SK-N-MC (cell line): ENCODE results near the gene DOCK1.

Experiments used
- EZH2 ChIP-seq: fragments of 200-600 bp; sonication (generic); IDR thresholded peaks from one replicate; pipeline ENCODE4 v1.6.1; 2017; ENCODE audit warnings: antibody characterized with exemption
- POLR2AphosphoS5 ChIP-seq: IDR thresholded peaks from 2 replicates; pipeline ENCODE4 v1.6.1; 2012; ENCODE audit warnings: mild to moderate bottlenecking, low read depth, low read length, borderline replicate concordance

GRCh38 chr10:127356360-127356759 is 451.1 kb downstream of the DOCK1 start:
- TF ChIP-seq EZH2 = no peak
- no peak for TF ChIP-seq POLR2AphosphoS5
